Caco-2 (cell line): Measurements from ENCODE around the gene CLDN6. TPM values are rescaled to one million over a fixed set of nuclear protein-coding genes. Genes with fewer than 3 reads are reported as not detected.

Source experiments
- BruUV-seq: library from RNA; stranded (reverse); fragments of 400-500 nt; replicated peaks from 2 replicates; lab custom pipeline; 2021; lab: Mats Ljungman, UMichigan
- CTCF ChIA-PET: fragments of 300-600 bp; sonication (Branson Sonifier 250); formaldehyde crosslinking; loops from one replicate; lab custom pipeline; 2022; ENCODE audit warnings: antibody characterized with exemption; lab: Charles Lee
- POLR2A ChIA-PET: fragments of 300-600 bp; sonication (Branson Sonifier 250); formaldehyde crosslinking; loops from one replicate; lab custom pipeline; 2022; ENCODE audit warnings: antibody characterized with exemption; lab: Charles Lee
- DNase-seq, 2 experiments: peaks; one replicate each; pipeline versions ENCODE4 v3.0.0 to v3.0.0-alpha.2; 2020 to 2022
- H3K27me3 ChIP-seq: replicated peaks from 2 replicates; pipeline ENCODE4 v1.6.0; 2011; ENCODE audit warnings: low read length; ENCODE audit not compliant: control insufficient read depth, insufficient read depth
- H3K36me3 ChIP-seq: 2 replicates; pipeline ENCODE4 v1.5.1; 2011; ENCODE audit warnings: low read length; ENCODE audit not compliant: control insufficient read depth, insufficient read depth
- H3K4me1 ChIP-seq: fragments of 250-450 bp; sonication (Bioruptor Pico); 2 replicates; pipeline ENCODE4 v1.5.1; 2020; ENCODE audit warnings: mild to moderate bottlenecking
- H3K4me3 ChIP-seq: 2 replicates; pipeline ENCODE4 v1.5.1; 2011; ENCODE audit warnings: low read depth, mild to moderate bottlenecking, control low read depth, low read length
- H3K9me3 ChIP-seq: fragments of 250-450 bp; sonication (Bioruptor Pico); 2 replicates; pipeline ENCODE4 v1.5.1; 2020; ENCODE audit warnings: mild to moderate bottlenecking, moderate library complexity
- H3K27ac Mint-ChIP-seq: one replicate; pipeline ENCODE4 v1.8.0; 2022; ENCODE audit warnings: mixed read lengths; ENCODE audit not compliant: unreplicated experiment
- H3K27me3 Mint-ChIP-seq: one replicate; pipeline ENCODE4 v1.8.0; 2022; ENCODE audit warnings: mixed read lengths; ENCODE audit not compliant: insufficient read depth, unreplicated experiment
- H3K36me3 Mint-ChIP-seq: one replicate; pipeline ENCODE4 v1.8.0; 2022; ENCODE audit warnings: mild to moderate bottlenecking, mixed read lengths; ENCODE audit not compliant: insufficient read depth, unreplicated experiment
- H3K4me1 Mint-ChIP-seq: one replicate; pipeline ENCODE4 v1.8.0; 2022; ENCODE audit warnings: low read depth, mixed read lengths; ENCODE audit not compliant: unreplicated experiment
- H3K4me3 Mint-ChIP-seq: one replicate; pipeline ENCODE4 v1.8.0; 2022; ENCODE audit warnings: mild to moderate bottlenecking, moderate library complexity, mixed read lengths; ENCODE audit not compliant: unreplicated experiment
- H3K9me3 Mint-ChIP-seq: one replicate; pipeline ENCODE4 v1.8.0; 2022; ENCODE audit warnings: mixed read lengths; ENCODE audit not compliant: unreplicated experiment
- CTCF ChIP-seq, 2 experiments: fragments of 200-600 bp in 1 of 2; IDR thresholded peaks; 1 replicate in 1 of 2; 2 replicates in 1 of 2; pipeline versions ENCODE4 v1.5.1 to v1.8.0; 2011 to 2022; ENCODE audit warnings: antibody characterized with exemption in 1 of 2, control low read depth in 1 of 2, inconsistent platforms in 1 of 2, low read depth in 1 of 2, low read length in 1 of 2, mild to moderate bottlenecking in 1 of 2, moderate library complexity in 1 of 2; ENCODE audit not compliant: insufficient read depth in 1 of 2, severe bottlenecking in 1 of 2, unreplicated experiment in 1 of 2
- intact Hi-C: fragments of 100-400 bp; cut with micrococcal nuclease; formaldehyde crosslinking; loops from one replicate; pipeline ENCODE4 v1.10.0; 2022; ENCODE audit not compliant: unreplicated experiment
- total RNA-seq: library from RNA; stranded (reverse); gene quantifications from 2 replicates; pipeline ENCODE4 v1.2.3, GENCODE V29; 2022

Gene CLDN6
- total RNA-seq, 1 experiment from 2014 or later = 9.0 TPM

GRCh38 chr16:3014971-3015370 lies 3.0 kb downstream of the CLDN6 start:
- POLR2A ChIA-PET = no interaction called here
- no peaks in the 10 kb centered on the region for H3K27me3 Mint-ChIP-seq
- H3K4me1 ChIP-seq = peaks cover 56% of the 10 kb centered on the region

GRCh38 chr16:3013998-3014690 lies 3.8 kb downstream of the CLDN6 start:
- CTCF ChIA-PET = no interaction called here
- TF ChIP-seq CTCF (IDR thresholded peaks at IDR 0.05; ENCODE audit: insufficient read depth in 1 of 2, low read depth in 1 of 2, low read length in 1 of 2, severe bottlenecking in 1 of 2, unreplicated experiment in 1 of 2) = no peak
- H3K36me3 Mint-ChIP-seq = peaks cover 7% of the 10 kb centered on the region

More at GRCh38 chr16:3014971-3015370, 3.0 kb downstream of the CLDN6 start:
- Histone ChIP-seq H3K36me3 (no peaks in the 10 kb centered on the region), H3K27me3 (no peaks in the 10 kb centered on the region), H3K4me3 (no peak overlapping the region), H3K9me3 (no peaks in the 10 kb centered on the region)
- H3K4me3 Mint-ChIP-seq = no peak overlapping the region
- intact Hi-C loops = no loop called here
- no peaks in the 10 kb centered on the region for H3K9me3 Mint-ChIP-seq
- no peak for DNase-seq
- H3K36me3 Mint-ChIP-seq = peaks cover 5% of the 10 kb centered on the region
- H3K4me1 Mint-ChIP-seq = peaks cover 8% of the 10 kb centered on the region
- no peak for TF ChIP-seq CTCF (IDR thresholded peaks at IDR 0.05; ENCODE audit: insufficient read depth in 1 of 2, low read depth in 1 of 2, low read length in 1 of 2, severe bottlenecking in 1 of 2, unreplicated experiment in 1 of 2)
- CTCF ChIA-PET = no interaction called here
- H3K27ac Mint-ChIP-seq = no peak overlapping the region
- BruUV-seq = no TSS peak

DNA sequence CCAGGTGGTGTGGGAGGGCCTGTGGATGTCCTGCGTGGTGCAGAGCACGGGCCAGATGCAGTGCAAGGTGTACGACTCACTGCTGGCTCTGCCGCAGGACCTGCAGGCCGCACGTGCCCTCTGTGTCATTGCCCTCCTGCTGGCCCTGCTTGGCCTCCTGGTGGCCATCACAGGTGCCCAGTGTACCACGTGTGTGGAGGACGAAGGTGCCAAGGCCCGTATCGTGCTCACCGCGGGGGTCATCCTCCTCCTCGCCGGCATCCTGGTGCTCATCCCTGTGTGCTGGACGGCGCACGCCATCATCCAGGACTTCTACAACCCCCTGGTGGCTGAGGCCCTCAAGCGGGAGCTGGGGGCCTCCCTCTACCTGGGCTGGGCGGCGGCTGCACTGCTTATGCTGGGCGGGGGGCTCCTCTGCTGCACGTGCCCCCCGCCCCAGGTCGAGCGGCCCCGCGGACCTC lies 4.5 kb downstream of the CLDN6 start:
- Histone ChIP-seq H3K36me3 (no peaks in the 10 kb centered on the region), H3K4me1 (peaks cover 66% of the 10 kb centered on the region), H3K27me3 (no peaks in the 10 kb centered on the region), H3K9me3 (no peaks in the 10 kb centered on the region), H3K4me3 (no peak overlapping the region)
- intact Hi-C loops = no loop called here
- CTCF ChIA-PET = no interaction called here
- Mint-ChIP-seq H3K27me3 (no peaks in the 10 kb centered on the region), H3K9me3 (no peaks in the 10 kb centered on the region), H3K27ac (no peak overlapping the region), H3K4me3 (no peak overlapping the region), H3K36me3 (peaks cover 12% of the 10 kb centered on the region), H3K4me1 (peaks cover 8% of the 10 kb centered on the region)
- DNase-seq = no peak
- BruUV-seq = no TSS peak
- no peak for TF ChIP-seq CTCF (IDR thresholded peaks at IDR 0.05; ENCODE audit: insufficient read depth in 1 of 2, low read depth in 1 of 2, low read length in 1 of 2, severe bottlenecking in 1 of 2, unreplicated experiment in 1 of 2)
- POLR2A ChIA-PET = no interaction called here

More at GRCh38 chr16:3013998-3014690, 3.8 kb downstream of the CLDN6 start:
- Histone ChIP-seq H3K36me3 (no peaks in the 10 kb centered on the region), H3K4me3 (no peak overlapping the region), H3K4me1 (peaks cover 60% of the 10 kb centered on the region), H3K27me3 (no peaks in the 10 kb centered on the region), H3K9me3 (no peaks in the 10 kb centered on the region)
- H3K9me3 Mint-ChIP-seq = no peaks in the 10 kb centered on the region
- peaks cover 8% of the 10 kb centered on the region for H3K4me1 Mint-ChIP-seq
- BruUV-seq = no TSS peak
- intact Hi-C loops = no loop called here
- POLR2A ChIA-PET = no interaction called here
- H3K27ac Mint-ChIP-seq = no peak overlapping the region
- no peak overlapping the region for H3K4me3 Mint-ChIP-seq
- no peaks in the 10 kb centered on the region for H3K27me3 Mint-ChIP-seq
- no peak for DNase-seq
